Measurements from ENCODE around the gene B4GALT1. TPM values are rescaled to one million over a fixed set of nuclear protein-coding genes. Genes with fewer than 3 reads are reported as not detected.

B4GALT1 gene
- total and polyA plus RNA-seq, 10 donors, result 18.1 to 111 (median 82.7) TPM

GRCh38 chr9:33065157-33066076, 101.7 kb downstream of the B4GALT1 start:
- intact Hi-C loops (cut with DNase I; ENCODE audit: low total_unique reads), result no loop called here
- no peaks in the 10 kb centered on the region for H3K27me3 ChIP-seq (replicated peaks in 1 of 7)
- DNase-seq, result no peak
- peaks cover 3 to 100% (median 94%) of the 10 kb centered on the region in 6 donors for H3K36me3 ChIP-seq
- no peaks in the 10 kb centered on the region for H3K9me3 ChIP-seq
- TF ChIP-seq CTCF (IDR thresholded peaks at IDR 0.05 in 8 of 11, conservative IDR thresholded peaks at IDR 0.05 in 3 of 11) (no peak), POLR2AphosphoS5 (IDR thresholded peaks at IDR 0.05) (no peak), POLR2A (IDR thresholded peaks at IDR 0.05) (no peak)
- no peak overlapping the region for H3K4me3 ChIP-seq
- 69 to 80% (median 73%) methylated on average over 5 of the region's 5 CpGs for WGBS, 5 donors
- H3K27ac ChIP-seq, result peak overlapping the region in 5 of 8 donors; percentile 13 to 62 (median 38)
- H3K4me1 ChIP-seq, result peaks cover 0 to 30% (median 10%) of the 10 kb centered on the region in 6 donors

Small RNA genes within 50 kb of the gene (small RNA-seq; reads per million reads assigned to genes)
- gene RNU4ATAC15P, result 0 reads per million in 4 donors

Other genes starting within 250 kb of the B4GALT1 start
- gene APTX, start 165.7 kb downstream of the B4GALT1 start, total RNA-seq, result 10 to 100 TPM; 16.2 to 28.6 (median 23.9) TPM
- gene APTX, start 165.7 kb downstream of the B4GALT1 start, polyA plus RNA-seq, result 10 to 100 TPM; 18.9 to 25.3 (median 20.6) TPM
- 100 to 1,000 TPM in 1 of 7 donors, 10 to 100 TPM in 6; 67.0 to 113 (median 87.7) TPM for gene DNAJA1, start 142.1 kb downstream of the B4GALT1 start, total RNA-seq
- gene DNAJA1, start 142.1 kb downstream of the B4GALT1 start, polyA plus RNA-seq, result 10 to 100 TPM; 25.8 to 81.3 (median 38.7) TPM
- 10 to 100 TPM; 15.7 to 23.3 (median 19.4) TPM for gene SMU1, start 90.7 kb downstream of the B4GALT1 start, total RNA-seq
- 10 to 100 TPM in 1 of 3 donors, 1 to 10 TPM in 2; 7.2 to 12.2 (median 9.9) TPM for gene SMU1, start 90.7 kb downstream of the B4GALT1 start, polyA plus RNA-seq
- not detected for gene SPINK4, start 72.8 kb upstream of the B4GALT1 start, total RNA-seq
- under 1 TPM in 1 of 3 donors, not detected in 2; 0.67 TPM for gene SPINK4, start 72.8 kb upstream of the B4GALT1 start, polyA plus RNA-seq
- 10 to 100 TPM; 49.9 to 91.8 (median 71.0) TPM for gene BAG1, start 97.4 kb upstream of the B4GALT1 start, total RNA-seq
- 100 to 1,000 TPM in 1 of 3 donors, 10 to 100 TPM in 2; 57.3 to 102 (median 70.7) TPM for gene BAG1, start 97.4 kb upstream of the B4GALT1 start, polyA plus RNA-seq
- gene CHMP5, start 97.7 kb upstream of the B4GALT1 start, total RNA-seq, result 10 to 100 TPM; 43.6 to 56.7 (median 52.4) TPM
- 10 to 100 TPM; 53.6 to 75.9 (median 59.0) TPM for gene CHMP5, start 97.7 kb upstream of the B4GALT1 start, polyA plus RNA-seq
- 10 to 100 TPM; 39.3 to 57.5 (median 46.2) TPM for gene NFX1, start 123.2 kb upstream of the B4GALT1 start, total RNA-seq
- gene NFX1, start 123.2 kb upstream of the B4GALT1 start, polyA plus RNA-seq, result 10 to 100 TPM; 10.5 to 14.5 (median 14.5) TPM
- 1 to 10 TPM in 5 of 7 donors, under 1 TPM in 2; 0.64 to 3.2 (median 2.0) TPM for gene AQP7, start 235.2 kb upstream of the B4GALT1 start, total RNA-seq
- gene AQP7, start 235.2 kb upstream of the B4GALT1 start, polyA plus RNA-seq, result 1 to 10 TPM in 1 of 3 donors, under 1 TPM in 2; 0.26 to 2.6 (median 0.35) TPM

Measured in spleen (tissue), 11 donors.